HG03432 (cell line): ENCODE measurements around the gene OR11A1.
"Not testable (repeated sequence)": the region's sequence is repeated elsewhere in the genome, so short reads cannot be mapped to it uniquely, and the experiment has no call there.

Experiments
- ATAC-seq: cut with Tn5 transposase; IDR thresholded peaks from one replicate; pipeline ENCODE4 v1.9.1; 2021; ENCODE audit warnings: mild to moderate bottlenecking, moderate library complexity; ENCODE audit not compliant: unreplicated experiment

OR11A1 gene

GRCh38 chr6:29479560-29479959 lies 22.7 kb upstream of the OR11A1 start:
- ATAC-seq = no peak

- ATAC-seq = no peak
Measured at GRCh38 chr6:29478740-29479139, 21.9 kb upstream of the OR11A1 start.

GRCh38 chr6:29477923-29478450 lies 21.1 kb upstream of the OR11A1 start:
- ATAC-seq = no peak

- no peak for ATAC-seq
Measured at GRCh38 chr6:29474996-29475395, 18.1 kb upstream of the OR11A1 start.

- ATAC-seq = no peak
Measured at GRCh38 chr6:29466241-29466640, 9.4 kb upstream of the OR11A1 start.

GRCh38 chr6:29465801-29466200 lies 8.9 kb upstream of the OR11A1 start:
- no peak for ATAC-seq

GRCh38 chr6:29465279-29465678 lies 8.4 kb upstream of the OR11A1 start:
- ATAC-seq = no peak

- ATAC-seq = no peak
Measured at GRCh38 chr6:29462022-29462421, 5.2 kb upstream of the OR11A1 start.

- no peak for ATAC-seq
Measured at GRCh38 chr6:29461021-29461814, 4.3 kb upstream of the OR11A1 start.

- ATAC-seq = no peak
Measured at GRCh38 chr6:29451471-29452193, 5.2 kb downstream of the OR11A1 start.

GRCh38 chr6:29447670-29448069 lies 9.2 kb downstream of the OR11A1 start:
- no peak for ATAC-seq

GRCh38 chr6:29444031-29444430 lies 12.8 kb downstream of the OR11A1 start:
- not testable (repeated sequence) for ATAC-seq

- ATAC-seq = no peak
Measured at GRCh38 chr6:29442719-29443118, 14.2 kb downstream of the OR11A1 start.

GRCh38 chr6:29439006-29439405 lies 17.9 kb downstream of the OR11A1 start, which contains the start of gene OR10C1:
OR10C1 (plus strand) TSS chr6:29439306; CDS start chr6:29440016, 710 bp downstream.
- no peak for ATAC-seq

- ATAC-seq = not testable (repeated sequence)
Measured at GRCh38 chr6:29436730-29437129, 20.1 kb downstream of the OR11A1 start.

GRCh38 chr6:29426654-29427053 lies 30.2 kb downstream of the OR11A1 start:
- no peak for ATAC-seq

- no peak for ATAC-seq
Measured at GRCh38 chr6:29425075-29425474, 31.8 kb downstream of the OR11A1 start.

GRCh38 chr6:29424575-29424974 lies 32.3 kb downstream of the OR11A1 start:
- no peak for ATAC-seq

- no peak for ATAC-seq
Measured at GRCh38 chr6:29424168-29424567, 32.7 kb downstream of the OR11A1 start.

GRCh38 chr6:29419516-29419915 lies 37.4 kb downstream of the OR11A1 start:
- no peak for ATAC-seq

GRCh38 chr6:29414588-29414987 lies 42.3 kb downstream of the OR11A1 start, which contains the start of gene OR12D1:
OR12D1 (plus strand) TSS chr6:29414928.
- ATAC-seq = no peak

GRCh38 chr6:29403801-29404200 lies 53.1 kb downstream of the OR11A1 start:
- no peak for ATAC-seq
